Activated CD4-positive, alpha-beta T cell treated with anti-CD3 and anti-CD28 coated beads, Interleukin-2, amount 50 U/mL, for 24 hours (primary cell): ENCODE results near the gene TMEM184B.

Experiments
- DNase-seq, 2 donors: peaks; one replicate each; pipeline ENCODE4 v3.0.0-alpha.2; 2020; ENCODE audit warnings: low read depth in 1 of 2, low spot score in 1 of 2

The TMEM184B gene

DNA sequence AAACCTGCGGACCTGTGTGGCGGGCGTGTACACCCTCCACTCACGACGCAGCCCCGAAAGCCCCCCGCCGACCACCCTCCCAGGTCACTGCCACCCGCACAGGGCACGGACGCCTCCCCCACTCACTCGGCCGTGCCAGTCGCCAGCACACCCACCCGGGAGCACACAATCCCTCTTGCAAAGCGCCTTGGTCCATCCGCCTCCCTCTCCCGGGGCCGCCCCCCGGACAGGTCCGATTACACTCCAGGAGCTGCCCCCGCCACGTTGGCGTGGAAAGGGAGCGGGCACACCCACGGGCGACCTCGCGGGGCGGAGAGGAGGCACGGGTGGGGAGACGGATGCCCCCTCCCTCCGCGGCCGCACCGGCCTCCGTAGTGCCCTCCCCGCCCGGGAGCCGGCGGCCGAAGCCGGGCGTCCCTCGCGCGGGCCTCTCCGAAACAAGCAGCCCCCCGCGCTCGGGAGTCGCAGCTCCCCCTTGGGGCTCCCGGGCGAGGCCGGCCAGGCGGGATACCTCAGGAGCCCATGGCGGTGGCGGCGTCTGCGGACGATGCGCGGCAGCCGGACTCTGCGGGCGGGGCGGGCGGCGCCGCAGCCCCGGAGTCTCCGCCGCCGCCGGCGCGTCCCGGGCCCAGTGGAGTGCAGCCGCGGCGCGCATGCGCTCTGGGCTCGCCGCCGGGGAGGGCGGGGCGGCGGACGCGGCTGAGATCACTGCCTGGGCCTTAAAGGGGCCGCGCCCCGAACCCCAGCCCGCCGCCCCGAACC lies at the start of gene TMEM184B:
TSS of gene TMEM184B (minus strand) at position 638 of the 762 bp plus-strand sequence. CDS start 25,049 bp downstream, outside the sequence.
- DNase-seq: peak; percentile 66 to 68

DNA sequence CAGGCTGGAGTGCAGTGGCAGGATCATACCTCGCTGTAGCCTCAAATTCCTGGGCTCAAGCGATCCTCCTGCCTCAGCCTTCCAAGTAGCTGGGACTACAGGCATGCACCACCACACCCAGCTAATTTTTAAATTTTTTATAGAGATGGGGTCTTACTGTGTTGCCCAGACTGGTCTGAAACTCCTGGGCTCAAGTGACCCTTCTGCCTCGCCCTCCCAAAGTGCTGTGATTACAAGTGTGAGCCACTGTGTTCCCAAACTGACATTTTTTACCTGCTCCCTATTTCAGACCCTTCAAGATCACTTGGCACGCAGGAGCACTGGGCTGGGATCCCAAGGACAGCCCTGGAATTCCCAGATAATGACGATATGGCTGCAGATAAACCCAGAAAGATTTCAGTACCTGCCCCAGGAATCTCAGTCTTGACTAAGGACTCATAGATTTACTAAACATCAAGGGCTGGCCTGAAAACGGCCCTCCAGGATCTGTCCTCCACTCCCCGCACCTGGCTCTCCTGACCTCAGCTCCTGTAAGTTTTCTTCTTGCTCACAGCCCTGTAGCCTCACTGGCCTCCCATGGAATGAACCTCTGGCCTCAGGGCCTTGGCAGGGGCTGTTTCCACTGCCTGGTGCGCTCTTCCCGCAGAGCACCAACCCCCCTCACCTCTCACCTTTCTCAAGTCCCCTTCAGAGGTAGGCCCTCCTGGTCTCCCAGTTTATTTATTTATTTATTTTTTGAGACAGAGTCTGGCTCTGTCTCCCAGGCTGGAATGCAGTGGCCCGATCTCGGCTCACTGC lies 48.0 kb upstream of the TMEM184B start:
- DNase-seq: no peak

DNA sequence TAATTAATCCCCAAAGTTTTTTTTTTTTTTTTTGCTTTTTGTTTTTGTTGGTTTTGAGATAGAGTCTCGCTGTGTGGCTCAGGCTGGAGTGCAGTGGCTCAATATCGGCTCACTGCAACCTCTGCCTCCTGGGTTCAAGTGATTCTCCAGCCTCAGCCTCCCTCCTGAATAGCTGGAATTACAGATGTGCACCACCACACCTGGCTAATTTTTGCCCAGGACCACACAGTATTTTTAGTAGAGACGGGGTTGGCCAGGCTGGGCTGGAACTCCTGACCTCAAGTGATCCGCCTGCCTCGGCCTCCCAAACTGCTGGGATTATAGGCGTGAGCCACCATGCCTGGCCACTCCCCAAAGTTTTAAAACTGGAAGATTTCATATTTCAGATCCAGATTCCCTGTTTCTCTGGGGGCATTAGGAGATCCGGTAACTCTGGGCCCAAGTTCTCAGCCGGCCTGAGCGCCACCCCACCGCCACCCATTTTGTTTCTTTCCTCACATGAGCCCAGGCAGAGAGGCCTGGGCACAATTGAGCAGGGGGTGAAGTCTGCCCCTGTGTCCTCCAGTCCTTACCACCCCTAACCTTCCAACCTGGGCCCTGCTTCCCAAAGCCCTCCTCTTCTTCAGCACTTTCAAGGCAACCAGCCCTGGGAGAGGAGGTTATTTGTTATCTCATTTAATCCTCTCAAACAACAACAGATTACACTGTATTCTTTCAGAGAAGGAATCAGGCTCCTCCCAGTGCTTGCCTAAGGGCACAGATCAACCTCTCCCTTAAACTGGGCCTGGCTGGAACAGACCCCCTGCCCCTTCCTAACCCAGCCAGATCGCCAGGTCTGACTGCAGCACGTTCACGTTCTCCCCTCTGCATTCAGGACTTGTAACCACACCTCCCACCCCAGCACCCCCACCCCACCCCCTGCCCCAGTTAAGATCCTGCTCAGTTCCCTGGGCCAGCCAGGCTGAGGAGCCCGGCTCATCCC lies 46.3 kb upstream of the TMEM184B start:
- no peak for DNase-seq

DNA sequence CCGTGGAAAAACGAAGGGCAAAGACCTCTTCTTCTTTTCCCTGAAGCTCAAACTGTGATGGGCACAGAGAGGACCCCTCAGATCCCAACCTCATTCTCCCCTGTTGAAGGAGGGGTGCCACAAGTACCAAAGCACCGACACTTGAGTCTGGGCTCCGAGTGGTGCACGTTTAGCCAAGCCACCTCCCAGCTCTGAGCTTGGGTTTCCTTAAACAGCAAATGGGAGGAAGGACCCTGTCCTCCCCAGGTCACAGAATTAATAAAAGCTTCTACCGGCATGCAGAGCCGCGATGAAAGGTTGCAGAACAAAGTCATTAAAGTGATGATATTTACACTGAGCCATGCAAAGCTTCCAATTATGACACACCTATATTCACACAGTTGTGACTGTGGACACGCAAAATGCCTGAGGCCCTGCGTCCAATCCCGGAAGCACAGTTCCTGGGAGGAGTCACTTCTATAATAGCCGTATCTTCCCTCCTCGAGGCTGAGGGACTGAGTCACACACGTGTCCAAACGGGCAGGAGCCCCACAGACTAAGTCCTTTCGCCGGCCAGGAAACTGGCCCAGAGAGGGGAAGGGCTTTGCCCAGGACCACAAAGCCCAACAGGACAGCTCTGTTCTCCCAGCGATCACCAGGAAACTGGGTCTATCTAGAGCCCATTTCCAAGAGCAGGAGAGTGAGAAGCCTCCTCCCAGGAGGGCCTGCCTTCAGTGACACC lies 45.3 kb upstream of the TMEM184B start:
- no peak for DNase-seq

DNA sequence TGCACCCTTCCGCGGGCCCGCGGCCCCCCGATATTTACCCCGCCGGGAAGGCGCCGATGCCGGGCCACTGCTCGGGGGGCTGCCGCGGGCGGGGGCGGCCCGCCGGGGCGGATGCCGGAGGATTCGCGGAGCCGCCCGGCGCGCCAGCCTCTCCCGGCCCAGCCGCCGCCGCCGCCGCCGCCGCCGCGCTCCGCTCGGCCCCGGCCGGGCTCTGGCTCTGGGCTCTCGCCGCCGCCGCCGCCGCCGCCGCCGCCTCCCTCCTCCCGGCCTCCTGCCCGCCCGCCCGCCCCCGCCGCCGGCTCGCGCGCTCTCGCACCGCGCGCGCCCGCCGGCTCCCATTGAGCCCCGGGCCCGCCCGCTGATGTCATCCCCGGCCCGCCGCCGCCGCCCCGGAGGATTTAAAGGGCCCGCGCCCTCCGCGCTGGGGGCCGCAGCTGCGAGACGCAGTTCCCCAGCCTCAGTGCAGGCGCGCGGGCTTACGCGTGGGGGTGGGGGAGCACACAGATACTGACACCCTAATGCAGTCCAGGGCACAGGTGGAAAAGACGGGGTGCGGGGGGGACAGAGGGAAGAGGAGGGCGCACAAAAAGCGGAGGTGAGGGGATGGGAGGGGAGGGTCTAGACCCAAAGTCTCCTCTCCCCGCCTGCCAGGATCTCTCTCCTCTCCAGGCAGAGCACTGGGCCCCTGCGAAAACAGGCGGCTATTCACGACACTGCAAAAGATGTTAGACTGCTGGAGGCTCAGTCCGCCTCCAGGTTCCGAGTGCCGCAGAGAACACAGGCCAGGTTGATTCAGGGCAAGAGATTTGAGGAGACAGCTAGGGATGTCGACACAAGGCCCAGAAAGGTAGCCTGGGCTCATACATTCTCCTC lies 44.5 kb upstream of the TMEM184B start, which contains the start of gene CSNK1E:
TSS of gene CSNK1E (minus strand) at position 312 of the 873 bp plus-strand sequence. CDS start 3,276 bp downstream, outside the sequence.
- peak; percentile 44 to 48 for DNase-seq

DNA sequence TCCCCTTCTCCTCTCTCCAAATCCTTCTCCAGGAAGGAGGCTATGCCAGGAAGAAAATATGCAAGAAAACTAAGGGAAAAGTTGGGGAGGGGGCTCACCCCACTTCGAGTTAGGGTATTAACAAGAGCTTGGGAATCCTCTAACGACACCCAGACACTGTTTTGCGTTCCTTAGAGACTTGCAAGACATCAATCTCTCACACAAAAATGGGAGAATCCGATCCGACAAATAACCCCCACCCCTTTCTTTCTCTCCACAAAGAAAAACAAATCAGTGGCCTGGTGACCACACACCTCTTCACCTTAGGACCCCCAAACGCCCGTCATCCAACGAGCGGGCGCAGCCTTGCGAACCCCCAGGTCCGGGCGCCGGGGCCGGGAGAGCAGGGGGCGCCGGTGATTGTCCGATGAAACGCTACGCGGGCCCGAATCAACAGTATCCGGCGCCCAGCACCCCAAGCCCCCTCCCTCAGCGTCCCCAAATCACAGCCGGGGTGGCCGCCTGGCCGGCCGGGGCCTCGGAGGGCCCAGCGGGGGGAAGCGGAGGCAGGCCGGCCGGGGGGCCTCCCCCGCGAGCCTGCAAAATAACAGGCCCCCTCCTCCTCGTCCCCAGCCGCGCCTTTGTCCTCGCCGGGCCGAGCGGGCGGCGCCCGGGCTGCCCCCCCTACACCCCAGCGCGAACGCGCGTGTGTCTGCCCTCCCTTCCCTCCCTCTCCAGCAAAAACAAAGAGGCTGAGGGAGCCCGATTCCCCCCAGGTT lies 43.7 kb upstream of the TMEM184B start:
- DNase-seq: peak in 1 of 2 donors; percentile 49

DNA sequence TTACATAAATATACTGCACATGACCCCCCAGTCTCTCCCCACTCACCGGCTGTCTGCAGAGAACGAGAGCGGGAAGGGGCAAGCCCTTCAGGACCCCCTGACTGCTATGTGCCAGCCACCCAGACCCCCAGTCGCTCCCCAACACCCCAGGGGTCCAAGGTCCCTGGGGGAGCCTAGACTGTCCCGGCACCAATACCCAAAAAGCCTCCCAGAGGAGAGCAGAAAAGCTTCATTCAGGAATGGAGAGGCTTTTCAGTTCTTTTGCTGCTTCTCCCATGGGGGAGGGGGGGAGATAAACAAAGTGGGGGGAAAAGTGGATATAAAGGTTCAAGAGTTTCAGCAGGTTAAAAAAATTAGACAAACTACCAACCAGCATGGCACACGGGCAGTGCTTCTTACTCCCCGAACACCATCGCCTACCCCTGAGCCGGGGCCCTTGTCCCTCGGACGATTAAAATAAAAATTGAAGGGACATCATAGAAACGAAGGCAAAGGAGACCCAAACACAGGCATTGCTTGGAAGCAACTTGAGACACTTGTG lies 43.1 kb upstream of the TMEM184B start:
- no peak for DNase-seq

DNA sequence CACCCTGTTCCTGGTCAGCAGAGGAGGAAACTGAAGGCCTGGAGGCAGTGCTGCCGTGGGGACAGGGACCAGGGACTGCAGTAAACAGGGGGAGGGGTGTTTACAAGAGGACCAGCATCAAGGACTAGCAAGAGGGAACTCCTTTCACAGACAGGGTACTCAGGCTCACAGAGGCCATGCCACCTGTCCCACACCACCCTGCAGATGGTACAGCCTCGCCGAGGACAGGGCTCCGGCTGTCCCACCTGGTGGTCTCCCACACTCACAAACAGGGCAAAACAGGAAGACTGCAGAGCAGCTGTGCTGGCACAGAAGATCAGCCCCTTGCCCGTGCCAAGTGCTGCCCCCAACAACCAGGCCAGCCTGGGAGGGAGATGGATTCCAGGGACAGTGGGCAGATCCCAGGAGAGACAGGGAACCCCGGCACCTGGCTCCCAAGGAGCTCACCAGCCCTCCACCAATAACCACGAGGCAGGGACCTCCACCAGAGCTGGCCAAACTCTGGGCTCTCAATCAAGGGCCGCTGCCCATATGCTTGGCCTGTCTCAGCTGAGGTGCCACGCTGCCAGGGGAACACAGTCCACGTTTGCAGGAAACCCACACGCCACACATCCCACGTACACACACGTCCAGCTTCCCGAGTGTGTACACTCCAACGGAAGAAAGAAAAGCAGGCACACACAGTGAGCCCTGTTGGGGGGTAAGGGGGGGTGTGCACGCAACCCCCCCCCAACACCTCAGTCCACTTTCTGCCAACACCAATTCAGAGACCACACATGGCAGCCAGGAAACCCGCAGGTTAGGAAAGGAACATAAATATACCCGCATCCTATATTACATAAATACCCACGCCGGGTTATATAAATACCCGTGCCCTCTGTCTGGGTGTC lies 42.4 kb upstream of the TMEM184B start:
- no peak for DNase-seq

DNA sequence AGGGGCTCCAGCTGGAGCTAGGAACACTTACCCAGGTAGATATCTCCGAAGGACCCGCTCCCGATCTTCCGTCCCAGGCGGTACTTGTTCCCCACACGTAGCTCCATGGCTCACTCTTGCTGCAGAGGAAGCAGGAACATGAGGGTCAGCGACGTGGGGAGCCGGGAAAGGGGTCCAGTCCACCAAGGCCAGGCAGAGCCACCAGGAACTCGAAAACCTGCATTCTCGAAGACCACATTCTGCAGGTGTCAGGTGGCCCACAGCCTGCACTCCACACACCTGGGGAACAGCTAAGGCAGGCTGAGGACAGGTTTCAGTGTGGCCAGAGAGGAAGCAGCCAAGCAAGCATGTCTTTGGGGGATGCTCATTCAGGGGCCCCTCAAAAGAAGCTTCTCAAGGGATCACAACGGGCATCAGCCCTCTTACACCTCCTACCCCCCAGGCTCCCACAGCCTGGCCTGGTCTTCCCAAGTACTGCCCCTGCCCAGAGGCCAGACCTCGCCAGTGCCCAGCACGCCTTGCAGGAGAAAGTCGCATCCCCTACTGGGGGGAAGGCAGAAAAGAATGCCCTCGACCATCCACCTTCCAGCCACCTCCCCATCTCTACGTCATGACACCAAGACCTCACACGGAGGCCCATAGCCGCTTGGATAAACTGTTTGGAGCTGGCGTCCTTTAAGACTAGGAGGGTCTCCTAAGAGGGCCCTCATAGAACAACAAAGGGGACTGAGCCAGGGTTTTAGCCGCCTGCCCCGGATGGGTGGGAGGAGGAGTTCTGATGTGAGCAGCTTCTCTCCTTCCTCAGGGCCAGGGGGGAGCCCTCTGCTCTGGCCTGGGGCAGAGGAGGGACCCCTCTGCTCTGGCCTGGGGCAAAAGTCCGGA lies 41.5 kb upstream of the TMEM184B start:
- no peak for DNase-seq

DNA sequence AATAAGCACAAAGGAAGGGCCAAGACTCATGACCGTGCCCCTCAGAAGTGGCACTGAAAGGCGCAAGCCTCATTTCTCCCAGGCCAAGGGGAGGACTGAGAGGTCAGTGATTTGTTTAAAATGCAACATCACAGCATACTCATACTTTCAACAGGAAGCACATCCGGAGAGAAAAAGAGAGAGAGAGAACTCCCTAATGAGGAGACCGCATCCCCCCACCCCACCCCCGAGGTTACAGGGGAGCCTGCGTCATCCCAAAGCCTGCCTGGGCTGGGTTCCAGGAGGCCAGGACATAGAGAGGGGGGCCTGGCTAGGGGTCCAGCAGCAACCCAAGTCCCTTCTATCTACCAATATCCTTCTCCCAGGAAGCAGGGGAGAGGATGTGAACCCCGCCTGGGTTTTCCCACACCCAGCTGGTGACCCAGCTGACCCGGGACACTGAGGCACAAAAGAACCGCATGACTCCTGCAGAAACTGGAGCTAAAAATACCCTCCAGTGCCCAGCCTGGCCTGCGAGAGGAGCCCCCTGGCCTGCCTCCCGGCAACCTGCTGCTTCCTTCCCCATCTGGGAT lies 40.7 kb upstream of the TMEM184B start:
- no peak for DNase-seq

DNA sequence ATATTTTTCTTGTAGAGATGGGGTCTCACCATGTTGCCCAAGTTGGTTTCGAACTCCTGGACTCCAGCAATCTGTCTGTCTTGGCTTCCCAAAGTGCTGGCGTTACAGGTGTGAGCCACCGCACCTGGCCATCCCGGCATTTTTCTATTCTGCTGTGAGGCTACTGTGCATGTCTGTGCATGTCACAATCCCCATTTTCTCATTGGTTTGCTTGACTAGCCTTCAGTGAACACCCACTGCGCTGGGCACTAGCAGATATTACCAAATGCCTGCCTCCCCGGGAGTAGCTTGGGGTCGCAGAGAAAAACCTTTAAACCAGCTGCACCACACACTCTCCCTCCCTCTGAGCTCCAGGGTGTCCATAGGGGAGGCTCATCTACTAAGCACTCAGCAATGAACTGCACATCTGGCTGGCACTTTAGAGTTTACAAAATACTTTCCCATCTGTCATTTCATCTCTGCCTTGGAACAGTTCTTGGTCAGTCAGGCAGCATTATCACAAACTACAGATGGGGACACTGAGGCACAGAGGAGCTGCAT lies 39.5 kb upstream of the TMEM184B start:
- no peak for DNase-seq

DNA sequence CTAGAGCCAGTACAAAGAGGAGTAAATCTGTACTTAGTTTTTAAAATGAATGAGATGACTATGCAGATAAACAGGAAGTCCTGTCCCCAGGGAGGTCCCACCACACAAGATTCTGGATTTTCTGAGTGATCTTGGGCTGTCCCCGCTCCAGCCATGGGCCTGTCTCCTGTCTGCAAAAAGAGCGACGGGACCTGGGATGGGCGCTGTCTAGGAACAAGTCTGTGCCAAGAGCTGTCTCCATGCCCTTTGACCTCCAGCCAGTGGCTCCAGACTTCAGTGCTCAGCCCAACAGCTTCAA lies 38.5 kb upstream of the TMEM184B start:
- no peak for DNase-seq

DNA sequence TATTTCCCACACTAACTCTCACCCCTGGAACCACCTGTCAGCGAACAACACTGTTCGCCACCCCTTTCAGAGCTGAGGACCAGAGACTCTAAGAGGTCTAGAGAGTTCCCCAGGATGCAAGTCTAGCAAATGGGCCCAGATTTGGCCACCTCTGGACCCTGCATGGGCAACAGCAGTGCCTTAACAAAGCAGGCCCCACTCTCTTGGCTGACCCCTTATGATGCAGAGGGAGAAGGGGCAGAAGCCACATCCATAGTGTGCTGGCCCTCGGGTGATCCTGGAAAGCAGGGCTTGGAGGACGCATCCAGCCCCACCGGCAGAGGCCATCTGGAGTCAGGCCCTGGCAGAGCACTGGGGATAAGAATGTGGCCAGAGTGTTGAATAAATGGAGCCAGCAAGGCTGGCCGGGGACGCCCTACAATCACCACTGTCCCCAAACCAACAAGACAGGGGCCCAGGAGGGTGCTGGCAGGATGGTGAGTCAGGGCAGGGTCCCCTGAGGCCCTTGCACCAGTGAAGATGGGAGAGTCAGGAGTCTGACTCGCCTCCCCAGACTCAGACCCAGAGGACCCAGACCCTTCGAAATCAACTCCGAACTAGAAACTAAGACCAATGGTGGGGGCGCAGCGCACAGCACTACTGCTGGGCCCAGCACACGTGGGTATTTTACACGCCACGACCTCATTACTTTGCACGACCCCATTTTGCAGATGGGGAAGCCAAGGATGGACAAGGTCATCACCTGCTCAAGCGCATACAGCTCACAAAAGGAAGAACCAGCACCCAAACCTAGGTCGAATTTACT lies 37.9 kb upstream of the TMEM184B start:
- no peak for DNase-seq

DNA sequence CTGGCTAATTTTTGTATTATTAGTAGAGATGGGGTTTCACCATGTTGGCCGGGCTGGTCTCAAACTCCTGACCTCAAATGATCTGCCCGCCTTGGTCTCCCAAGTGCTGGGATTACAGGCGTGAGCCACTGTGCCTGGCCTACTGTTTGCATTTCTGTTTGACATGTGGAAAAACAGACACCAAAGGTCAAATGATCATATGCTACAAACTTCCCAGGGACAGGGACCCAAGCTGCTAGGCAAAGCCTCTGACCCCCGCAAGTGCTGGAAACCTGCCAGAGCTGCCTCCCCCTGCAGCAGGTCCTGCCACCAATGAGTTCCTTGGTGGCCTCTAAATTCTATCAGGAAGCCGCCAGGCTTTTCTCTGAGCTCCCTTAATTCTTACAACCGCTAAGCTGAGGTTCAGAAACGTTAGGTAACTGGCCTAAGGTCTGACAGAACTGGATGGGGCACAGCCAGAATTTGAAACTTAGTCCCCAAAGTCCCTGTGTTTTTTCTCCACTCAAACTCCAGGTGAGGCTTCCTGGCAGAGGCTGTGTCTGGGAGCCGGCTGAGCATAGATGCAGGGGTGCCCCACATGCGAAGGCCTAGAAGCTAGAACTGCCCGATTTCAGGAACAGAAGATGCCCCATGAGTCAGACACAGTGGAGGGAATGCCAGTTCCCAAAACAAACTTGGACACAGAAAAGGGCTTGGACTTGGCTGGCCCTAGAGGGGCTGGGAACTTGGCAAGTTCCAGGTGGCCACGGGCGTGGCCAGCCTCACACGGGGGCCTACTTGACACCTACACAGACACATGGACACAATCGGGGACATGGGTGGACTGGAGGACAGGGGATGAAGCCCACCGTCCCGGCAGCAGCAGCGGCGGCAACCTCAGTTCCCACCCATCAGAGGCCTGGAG lies 37.1 kb upstream of the TMEM184B start:
- no peak for DNase-seq
